ENCODE measurements around the gene SMIM41.

DNA sequence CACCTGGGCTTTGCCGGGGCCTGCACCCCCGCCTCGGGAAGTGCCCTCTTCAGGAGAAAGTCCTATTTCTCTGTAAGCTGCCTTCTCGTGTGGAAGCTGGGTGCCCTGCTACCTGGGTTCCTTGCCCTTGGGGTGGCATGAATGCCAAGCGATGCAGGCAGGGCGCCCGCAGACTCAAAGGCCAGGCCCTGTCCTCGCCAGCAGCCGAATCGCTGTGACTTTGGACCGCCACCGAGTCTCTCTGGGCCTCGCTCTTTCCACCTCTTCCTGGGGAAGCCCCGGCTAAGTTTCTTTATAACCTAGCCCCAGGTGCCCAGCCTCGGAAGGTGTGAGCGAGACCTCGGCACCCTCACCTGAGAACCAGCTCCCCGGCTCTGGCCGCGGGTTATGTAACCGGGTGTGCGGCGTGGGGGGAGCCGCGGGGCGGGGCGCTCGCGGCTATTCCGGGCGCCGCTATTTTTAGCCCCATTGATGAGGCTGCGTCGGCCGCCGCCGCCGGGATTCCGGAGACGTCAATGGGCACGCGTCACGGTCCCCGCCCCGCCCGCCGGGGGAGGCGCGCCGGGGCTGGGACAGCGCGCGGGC, 42.8 kb upstream of the SMIM41 start:
- TF ChIP-seq, protein P1, sequence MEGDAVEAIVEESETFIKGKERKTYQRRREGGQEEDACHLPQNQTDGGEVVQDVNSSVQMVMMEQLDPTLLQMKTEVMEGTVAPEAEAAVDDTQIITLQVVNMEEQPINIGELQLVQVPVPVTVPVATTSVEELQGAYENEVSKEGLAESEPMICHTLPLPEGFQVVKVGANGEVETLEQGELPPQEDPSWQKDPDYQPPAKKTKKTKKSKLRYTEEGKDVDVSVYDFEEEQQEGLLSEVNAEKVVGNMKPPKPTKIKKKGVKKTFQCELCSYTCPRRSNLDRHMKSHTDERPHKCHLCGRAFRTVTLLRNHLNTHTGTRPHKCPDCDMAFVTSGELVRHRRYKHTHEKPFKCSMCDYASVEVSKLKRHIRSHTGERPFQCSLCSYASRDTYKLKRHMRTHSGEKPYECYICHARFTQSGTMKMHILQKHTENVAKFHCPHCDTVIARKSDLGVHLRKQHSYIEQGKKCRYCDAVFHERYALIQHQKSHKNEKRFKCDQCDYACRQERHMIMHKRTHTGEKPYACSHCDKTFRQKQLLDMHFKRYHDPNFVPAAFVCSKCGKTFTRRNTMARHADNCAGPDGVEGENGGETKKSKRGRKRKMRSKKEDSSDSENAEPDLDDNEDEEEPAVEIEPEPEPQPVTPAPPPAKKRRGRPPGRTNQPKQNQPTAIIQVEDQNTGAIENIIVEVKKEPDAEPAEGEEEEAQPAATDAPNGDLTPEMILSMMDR (IDR thresholded peaks at IDR 0.05): no peak
- TF ChIP-seq POLR2AphosphoS5 (IDR thresholded peaks at IDR 0.05; ENCODE audit: insufficient read depth in 1 of 2, low read depth in 1 of 2) (peak; percentile 90 to 95), POLR2A (IDR thresholded peaks at IDR 0.05) (peak in 1 of 2 donors; percentile 21)
